ENCODE measurements around the gene DOK5. TPM values are rescaled to one million over a fixed set of nuclear protein-coding genes. Genes with fewer than 3 reads are reported as not detected.

DOK5 gene
- total RNA-seq, 1 donor from 2014 or later: 3.5 TPM

DNA sequence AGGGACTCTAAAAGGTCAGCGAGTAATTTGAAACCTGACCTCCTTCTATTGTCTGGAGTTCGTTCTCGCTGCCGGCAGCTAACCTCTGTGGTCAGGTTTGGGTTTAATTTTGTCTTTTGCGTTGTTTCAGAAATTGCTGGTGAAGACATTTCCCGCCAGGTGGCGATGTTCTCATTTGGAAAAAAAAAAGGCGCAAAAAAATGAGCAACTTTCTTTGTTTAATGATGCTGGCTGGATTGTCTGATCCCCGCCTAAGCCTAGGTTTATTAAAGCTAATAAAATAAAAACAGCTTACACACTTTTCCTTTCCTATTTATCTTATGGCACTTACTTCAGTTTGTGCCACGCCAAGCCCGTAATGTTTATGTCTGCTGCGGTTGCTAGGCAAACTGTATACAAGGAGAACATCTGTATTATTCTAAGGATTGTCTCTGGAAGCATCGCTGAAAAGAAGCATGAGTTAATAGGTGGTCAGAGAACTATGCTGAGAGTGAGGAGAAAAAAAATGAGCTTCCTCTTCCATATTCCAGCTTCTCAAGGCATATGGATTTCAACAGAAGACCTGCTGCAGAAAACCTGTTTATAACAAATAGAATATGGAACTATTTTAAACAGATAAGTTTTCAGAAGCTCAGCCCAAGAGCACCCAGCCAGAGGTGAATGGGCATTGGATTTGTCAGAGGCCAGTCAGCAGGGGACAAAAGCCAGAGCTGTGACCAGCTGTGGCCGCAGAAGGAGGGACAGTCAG is 205.7 kb downstream of the DOK5 start:
- Histone ChIP-seq H3K36me3 (ENCODE audit: control insufficient read depth, insufficient read depth, low read length) (no peaks in the 10 kb centered on the region), H3K27me3 (ENCODE audit: control insufficient read depth, insufficient read depth, low read length) (peaks cover 7% of the 10 kb centered on the region), H3K4me3 (ENCODE audit: low read depth, low read length) (no peak overlapping the region)
- DNase-seq (ENCODE audit: low read depth): no peak
- TF ChIP-seq, protein P1, sequence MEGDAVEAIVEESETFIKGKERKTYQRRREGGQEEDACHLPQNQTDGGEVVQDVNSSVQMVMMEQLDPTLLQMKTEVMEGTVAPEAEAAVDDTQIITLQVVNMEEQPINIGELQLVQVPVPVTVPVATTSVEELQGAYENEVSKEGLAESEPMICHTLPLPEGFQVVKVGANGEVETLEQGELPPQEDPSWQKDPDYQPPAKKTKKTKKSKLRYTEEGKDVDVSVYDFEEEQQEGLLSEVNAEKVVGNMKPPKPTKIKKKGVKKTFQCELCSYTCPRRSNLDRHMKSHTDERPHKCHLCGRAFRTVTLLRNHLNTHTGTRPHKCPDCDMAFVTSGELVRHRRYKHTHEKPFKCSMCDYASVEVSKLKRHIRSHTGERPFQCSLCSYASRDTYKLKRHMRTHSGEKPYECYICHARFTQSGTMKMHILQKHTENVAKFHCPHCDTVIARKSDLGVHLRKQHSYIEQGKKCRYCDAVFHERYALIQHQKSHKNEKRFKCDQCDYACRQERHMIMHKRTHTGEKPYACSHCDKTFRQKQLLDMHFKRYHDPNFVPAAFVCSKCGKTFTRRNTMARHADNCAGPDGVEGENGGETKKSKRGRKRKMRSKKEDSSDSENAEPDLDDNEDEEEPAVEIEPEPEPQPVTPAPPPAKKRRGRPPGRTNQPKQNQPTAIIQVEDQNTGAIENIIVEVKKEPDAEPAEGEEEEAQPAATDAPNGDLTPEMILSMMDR (IDR thresholded peaks at IDR 0.05; ENCODE audit: insufficient read depth, low read length, poor library complexity, severe bottlenecking): peak; percentile 69

DNA sequence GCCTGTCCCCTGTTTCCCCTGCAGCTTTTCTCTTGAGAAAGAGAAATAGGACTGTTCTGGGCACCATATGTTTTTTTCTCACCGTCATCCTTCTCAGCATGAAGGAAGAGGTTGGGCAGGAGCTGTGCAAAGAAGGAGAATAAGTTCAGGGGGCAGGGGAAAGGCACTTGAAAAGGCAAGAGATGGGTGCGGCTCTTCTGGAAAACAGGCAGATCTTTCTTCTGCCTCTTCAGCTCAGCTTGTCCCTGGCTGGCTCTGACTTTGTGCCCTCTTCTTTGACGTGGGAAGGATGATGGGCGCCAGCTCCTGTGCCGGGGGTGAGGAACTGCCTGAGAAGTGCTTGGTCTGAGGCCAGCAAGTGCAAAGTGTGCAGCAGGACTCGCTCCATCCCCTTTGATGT is 206.5 kb downstream of the DOK5 start:
- DNase-seq (ENCODE audit: low read depth): no peak
- TF ChIP-seq, protein P1 (IDR thresholded peaks at IDR 0.05; ENCODE audit: insufficient read depth, low read length, poor library complexity, severe bottlenecking): no peak

DNA sequence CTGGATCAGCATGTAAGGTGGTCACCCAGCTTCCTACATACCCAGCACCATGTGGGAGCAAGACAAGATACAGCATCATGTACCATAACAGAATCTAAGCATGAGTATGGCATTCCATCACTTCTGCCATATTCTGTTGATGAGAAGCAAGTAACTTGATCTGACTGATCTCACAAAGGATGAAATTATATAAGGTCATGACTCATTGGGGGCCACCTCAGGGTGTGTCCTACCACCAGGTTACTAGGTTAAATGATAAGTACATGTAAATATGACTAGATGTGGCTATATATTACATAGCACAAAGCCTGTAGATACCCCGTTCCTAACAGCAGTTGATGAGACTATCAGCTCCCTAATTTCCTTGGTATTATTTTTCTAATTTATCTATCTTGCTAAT is 213.1 kb downstream of the DOK5 start:
- Histone ChIP-seq H3K27me3 (ENCODE audit: control insufficient read depth, insufficient read depth, low read length) (no peaks in the 10 kb centered on the region), H3K36me3 (ENCODE audit: control insufficient read depth, insufficient read depth, low read length) (no peaks in the 10 kb centered on the region), H3K4me3 (ENCODE audit: low read depth, low read length) (no peak overlapping the region)
- TF ChIP-seq, protein P1 (IDR thresholded peaks at IDR 0.05; ENCODE audit: insufficient read depth, low read length, poor library complexity, severe bottlenecking): no peak
- no peak for DNase-seq (ENCODE audit: low read depth)

More for the DNA sequence above, 206.5 kb downstream of the DOK5 start:
- no peaks in the 10 kb centered on the region for H3K36me3 ChIP-seq (ENCODE audit: control insufficient read depth, insufficient read depth, low read length)
- no peak overlapping the region for H3K4me3 ChIP-seq (ENCODE audit: low read depth, low read length)
- peaks cover 7% of the 10 kb centered on the region for H3K27me3 ChIP-seq (ENCODE audit: control insufficient read depth, insufficient read depth, low read length)

DNA sequence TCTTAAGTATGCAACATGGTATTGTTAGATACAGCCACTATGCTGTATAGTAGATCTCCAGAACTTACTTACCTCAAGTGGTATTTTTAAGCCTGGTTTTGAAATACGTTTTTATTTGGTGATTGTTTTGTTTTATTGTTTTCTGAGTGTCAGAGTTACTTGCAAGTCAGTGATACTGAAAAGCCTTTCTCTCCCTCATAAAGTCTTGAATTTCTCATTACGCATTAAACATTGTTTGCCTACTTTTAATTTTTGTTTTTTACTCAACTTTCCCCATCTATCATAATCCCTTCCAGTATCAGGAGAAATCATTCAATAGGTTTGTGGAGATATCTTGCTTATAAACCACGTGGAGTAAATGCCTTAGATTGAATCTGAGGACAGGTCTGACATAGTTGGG is 214.9 kb downstream of the DOK5 start:
- no peak for DNase-seq (ENCODE audit: low read depth)
- Histone ChIP-seq H3K4me3 (ENCODE audit: low read depth, low read length) (no peak overlapping the region), H3K36me3 (ENCODE audit: control insufficient read depth, insufficient read depth, low read length) (no peaks in the 10 kb centered on the region), H3K27me3 (ENCODE audit: control insufficient read depth, insufficient read depth, low read length) (no peaks in the 10 kb centered on the region)
- TF ChIP-seq, protein P1 (IDR thresholded peaks at IDR 0.05; ENCODE audit: insufficient read depth, low read length, poor library complexity, severe bottlenecking): no peak

DNA sequence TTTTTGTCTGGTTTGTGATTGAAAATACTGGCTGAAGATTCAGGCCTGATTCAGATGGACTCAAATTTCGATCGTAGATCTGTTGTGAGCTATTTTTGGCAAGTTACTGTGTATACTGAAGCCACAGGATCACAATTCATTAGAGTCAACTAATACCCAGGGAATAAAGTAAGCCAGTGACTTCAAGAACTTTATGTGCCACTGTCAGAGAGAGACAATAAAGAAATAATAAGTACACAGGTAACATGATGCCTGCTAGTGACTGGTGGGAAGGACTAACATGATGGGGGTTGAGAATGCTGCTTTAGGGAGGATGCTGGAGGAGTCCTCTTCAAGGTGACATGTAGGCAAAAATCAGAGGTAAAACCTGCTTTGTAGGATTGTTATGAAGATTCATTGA is 215.9 kb downstream of the DOK5 start:
- TF ChIP-seq, protein P1 (IDR thresholded peaks at IDR 0.05; ENCODE audit: insufficient read depth, low read length, poor library complexity, severe bottlenecking): no peak
- Histone ChIP-seq H3K36me3 (ENCODE audit: control insufficient read depth, insufficient read depth, low read length) (no peaks in the 10 kb centered on the region), H3K4me3 (ENCODE audit: low read depth, low read length) (no peak overlapping the region), H3K27me3 (ENCODE audit: control insufficient read depth, insufficient read depth, low read length) (no peaks in the 10 kb centered on the region)
- DNase-seq (ENCODE audit: low read depth): no peak
